PC-3 (cell line): ENCODE measurements around the gene NTRK1.

Experiments
- EZH2 ChIP-seq: fragments of 300-600 bp; sonication (generic); IDR thresholded peaks from one replicate; pipeline ENCODE4 v1.6.1; 2017; ENCODE audit warnings: antibody characterized with exemption, mild to moderate bottlenecking, low read length; ENCODE audit not compliant: unreplicated experiment
- EZH2phosphoT487 ChIP-seq: fragments of 300-600 bp; sonication (generic); IDR thresholded peaks from 2 replicates; pipeline ENCODE4 v1.6.1; 2018; ENCODE audit warnings: mild to moderate bottlenecking, antibody characterized with exemption, low read length, borderline replicate concordance
- TF ChIP-seq, protein P1 (sequence below): fragments of 300-600 bp; sonication (generic); conservative IDR thresholded peaks from 2 replicates; pipeline ENCODE4 v1.5.1; 2017; ENCODE audit warnings: antibody characterized with exemption, low read depth, mild to moderate bottlenecking, low read length

DNA sequence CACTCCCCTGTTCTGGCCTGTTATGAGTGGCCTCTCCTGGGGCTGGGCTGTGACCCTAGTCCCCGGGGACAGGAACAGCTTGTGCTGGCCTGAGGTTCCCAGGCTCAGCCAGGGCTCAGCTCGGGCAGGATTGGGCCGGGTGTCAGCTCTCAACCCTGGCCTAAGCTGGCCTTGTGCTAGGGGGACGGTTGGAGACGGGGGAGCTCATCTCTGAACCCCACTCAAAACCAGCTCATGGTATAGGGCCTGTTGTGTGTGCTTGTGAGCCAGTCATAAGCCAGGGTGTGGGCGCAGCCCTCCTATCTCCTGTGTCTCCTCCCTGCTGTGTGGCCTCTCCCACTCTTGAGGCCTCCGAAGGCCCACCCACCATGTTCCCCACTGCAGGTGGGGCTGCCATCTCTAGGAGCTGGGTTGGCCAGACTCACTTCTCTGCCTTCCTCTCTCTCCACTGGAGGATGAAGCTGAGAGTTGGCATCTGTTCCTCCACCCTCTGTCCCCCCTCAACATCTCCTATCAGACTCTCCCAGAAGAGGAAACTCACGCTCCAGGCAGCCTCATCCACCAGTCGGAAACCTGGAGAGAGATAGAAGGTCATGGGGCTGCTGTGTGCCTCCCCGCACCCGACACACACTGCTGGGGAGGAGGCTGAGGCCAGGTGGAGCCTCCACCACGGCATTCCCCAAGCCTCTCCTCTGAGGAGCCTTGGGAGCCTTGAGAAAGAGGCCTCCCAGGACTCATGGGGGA is 34.2 kb downstream of the NTRK1 start:
- TF ChIP-seq, protein P1, sequence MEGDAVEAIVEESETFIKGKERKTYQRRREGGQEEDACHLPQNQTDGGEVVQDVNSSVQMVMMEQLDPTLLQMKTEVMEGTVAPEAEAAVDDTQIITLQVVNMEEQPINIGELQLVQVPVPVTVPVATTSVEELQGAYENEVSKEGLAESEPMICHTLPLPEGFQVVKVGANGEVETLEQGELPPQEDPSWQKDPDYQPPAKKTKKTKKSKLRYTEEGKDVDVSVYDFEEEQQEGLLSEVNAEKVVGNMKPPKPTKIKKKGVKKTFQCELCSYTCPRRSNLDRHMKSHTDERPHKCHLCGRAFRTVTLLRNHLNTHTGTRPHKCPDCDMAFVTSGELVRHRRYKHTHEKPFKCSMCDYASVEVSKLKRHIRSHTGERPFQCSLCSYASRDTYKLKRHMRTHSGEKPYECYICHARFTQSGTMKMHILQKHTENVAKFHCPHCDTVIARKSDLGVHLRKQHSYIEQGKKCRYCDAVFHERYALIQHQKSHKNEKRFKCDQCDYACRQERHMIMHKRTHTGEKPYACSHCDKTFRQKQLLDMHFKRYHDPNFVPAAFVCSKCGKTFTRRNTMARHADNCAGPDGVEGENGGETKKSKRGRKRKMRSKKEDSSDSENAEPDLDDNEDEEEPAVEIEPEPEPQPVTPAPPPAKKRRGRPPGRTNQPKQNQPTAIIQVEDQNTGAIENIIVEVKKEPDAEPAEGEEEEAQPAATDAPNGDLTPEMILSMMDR = no peak
- TF ChIP-seq EZH2 (no peak), EZH2phosphoT487 (no peak)
